GM12878 (cell line): ENCODE results near the gene IQGAP1. TPM values are rescaled to one million over a fixed set of nuclear protein-coding genes. Genes with fewer than 3 reads are reported as not detected.

ENCODE experiments used
- ATAC-seq: fragments of 200-7000 bp; cut with Tn5 transposase; 3 replicates; pipeline ENCODE4 v1.9.1; 2020; ENCODE audit warnings: mild to moderate bottlenecking, moderate library complexity
- BruUV-seq: library from RNA; stranded (reverse); fragments of 400-500 nt; replicated peaks from 2 replicates; lab custom pipeline; 2021; lab: Mats Ljungman, UMichigan
- CTCF ChIA-PET: fragments of 300-600 bp; sonication (Branson Sonifier 250); formaldehyde crosslinking; extraction: SDS; loops from one replicate; lab custom pipeline; 2021; ENCODE audit warnings: inconsistent platforms; lab: Yijun Ruan, JAX
- POLR2A ChIA-PET: fragments of 350-600 bp; formaldehyde crosslinking; extraction: SDS; loops from one replicate; lab custom pipeline; 2021; ENCODE audit warnings: inconsistent platforms; lab: Charles Lee
- RAD21 ChIA-PET: fragments of 300-600 bp; sonication (Branson Sonifier 250); formaldehyde crosslinking; loops from one replicate; lab custom pipeline; 2023; ENCODE audit warnings: antibody characterized with exemption; ENCODE audit not compliant: unreplicated experiment; lab: Charles Lee
- SMC1A ChIA-PET: fragments of 300-600 bp; sonication (Branson Sonifier 250); formaldehyde crosslinking; loops from one replicate; lab custom pipeline; 2023; ENCODE audit not compliant: unreplicated experiment, uncharacterized antibody; lab: Charles Lee
- DNase-seq: peaks from one replicate; pipeline ENCODE4 v3.0.0-alpha.2; 2011; ENCODE audit warnings: low read depth, low spot score
- FAIRE-seq: peaks from 3 replicates; lab custom pipeline; 2011; peaks lifted over from hg19 to GRCh38; lab: Jason Lieb, UNC
- H2AFZ ChIP-seq: 2 replicates; pipeline ENCODE4 v1.6.0; 2011; ENCODE audit warnings: low read depth, low read length, control low read depth; ENCODE audit not compliant: control insufficient read depth
- H3K27ac ChIP-seq: 2 replicates; pipeline ENCODE4 v1.5.1; 2011; ENCODE audit warnings: control low read depth; ENCODE audit not compliant: control insufficient read depth, insufficient read depth
- H3K27me3 ChIP-seq, 2 experiments: replicated peaks in 1 of 2; 2 replicates each; pipeline versions ENCODE4 v1.6.0 to v1.6.1; 2011; ENCODE audit warnings: low read length in 1 of 2; ENCODE audit not compliant: control insufficient read depth in 2 of 2, insufficient read depth in 2 of 2
- H3K36me3 ChIP-seq, 2 experiments: 2 replicates each; pipeline ENCODE4 v1.5.1; 2011; ENCODE audit warnings: low read length in 1 of 2; ENCODE audit not compliant: control insufficient read depth in 2 of 2, insufficient read depth in 2 of 2
- H3K4me1 ChIP-seq: 2 replicates; pipeline ENCODE4 v1.6.1; 2011; ENCODE audit warnings: mild to moderate bottlenecking, low read length, moderate library complexity, mixed read lengths; ENCODE audit not compliant: control insufficient read depth, insufficient read depth
- H3K4me2 ChIP-seq: 2 replicates; pipeline ENCODE4 v1.6.0; 2011; ENCODE audit warnings: control low read depth; ENCODE audit not compliant: control insufficient read depth, insufficient read depth
- H3K4me3 ChIP-seq: fragments of 200-600 bp; sonication (generic); 2 replicates; pipeline ENCODE4 v1.5.1; 2016
- H3K79me2 ChIP-seq: 2 replicates; pipeline ENCODE4 v1.6.0; 2011; ENCODE audit warnings: low read length; ENCODE audit not compliant: control insufficient read depth, insufficient read depth
- H3K9ac ChIP-seq: 2 replicates; pipeline ENCODE4 v1.8.0; 2011; ENCODE audit warnings: low read length, control low read depth, mixed read lengths; ENCODE audit not compliant: control insufficient read depth, insufficient read depth
- H3K9me3 ChIP-seq: replicated peaks from 3 replicates; pipeline ENCODE4 v1.5.1; 2011; ENCODE audit warnings: mild to moderate bottlenecking, low read length; ENCODE audit not compliant: control insufficient read depth, insufficient read depth
- H4K20me1 ChIP-seq: 2 replicates; pipeline ENCODE4 v1.6.0; 2011; ENCODE audit not compliant: control insufficient read depth, insufficient read depth
- RAD21 ChIP-seq: IDR thresholded peaks from 2 replicates; pipeline ENCODE4 v1.6.1; 2011; ENCODE audit warnings: mild to moderate bottlenecking, low read depth, low read length, moderate library complexity; ENCODE audit not compliant: insufficient read depth
- SMARCA5 ChIP-seq: fragments of 450-650 bp; IDR thresholded peaks from 2 replicates; pipeline ENCODE4 v1.6.1; 2017; ENCODE audit warnings: mild to moderate bottlenecking
- WGBS: methylation state at CpG from one replicate; pipeline ENCODE4 v1.1.6; 2016; ENCODE audit warnings: low lambda C conversion rate; ENCODE audit not compliant: insufficient replicate concordance, insufficient coverage; ENCODE audit errors: missing lambda C conversion rate; 5-methylcytosine and 5-hydroxymethylcytosine counted together
- in situ Hi-C: fragments of 300-500 bp; cut with MboI; formaldehyde crosslinking; loops from 9 replicates; pipeline ENCODE4 v1.14.3; 2018; ENCODE audit warnings: mixed read lengths
- intact Hi-C: fragments of 100-400 bp; cut with micrococcal nuclease; formaldehyde crosslinking; loops from one replicate; pipeline ENCODE4 v1.14.2; 2022; ENCODE audit not compliant: unreplicated experiment
- polyA plus RNA-seq, 11 experiments: library from polyadenylated mRNA; depleted of rRNA in 4 of 11; unstranded in 6 of 11; stranded (reverse) in 5 of 11; fragments of >200 nt; fragmentation: Nextera tagmentation in 4 of 11; fragmentation: Illumina TruSeq in 1 of 11; extraction: Ambion mirVana in 4 of 11; extraction: Trizol in 1 of 11; gene quantifications; 1 replicate in 1 of 11; 2 replicates in 10 of 11; pipeline versions ENCODE4 v1.2.1 to v1.2.3, GENCODE V29; 2011 to 2016; ENCODE audit warnings: inconsistent platforms in 2 of 11, missing spikeins in 2 of 11, low read depth in 1 of 11
- total RNA-seq, 4 experiments: library from RNA; depleted of rRNA in 3 of 4; stranded (reverse); fragments of >200 nt in 3 of 4; fragmentation: Illumina TruSeq in 1 of 4; extraction: Trizol in 1 of 4; gene quantifications; 2 replicates each; pipeline versions ENCODE4 v1.2.1 to v1.2.3, GENCODE V29; 2013 to 2021
- TF ChIP-seq, protein P1 (sequence below): fragments of 450-650 bp; IDR thresholded peaks from 2 replicates; pipeline ENCODE4 v1.6.1; 2014; ENCODE audit warnings: mild to moderate bottlenecking
- TF ChIP-seq, protein P2 (sequence below): fragments of 450-650 bp; formaldehyde crosslinking; IDR thresholded peaks from 2 replicates; pipeline ENCODE4 v1.5.0; 2022; ENCODE audit warnings: mild to moderate bottlenecking, missing genetic modification characterization
- TF ChIP-seq, protein P3 (sequence below): fragments of 450-650 bp; formaldehyde crosslinking; IDR thresholded peaks from 2 replicates; pipeline ENCODE4 v1.4.0; 2020; ENCODE audit warnings: mild to moderate bottlenecking, moderate library complexity

IQGAP1 gene
- total and polyA plus RNA-seq, 10 of the 15 experiments (the other 5 are each of a cell fraction or from before 2014, with no cell fraction given) = 65.2 to 250 (median 112) TPM

DNA sequence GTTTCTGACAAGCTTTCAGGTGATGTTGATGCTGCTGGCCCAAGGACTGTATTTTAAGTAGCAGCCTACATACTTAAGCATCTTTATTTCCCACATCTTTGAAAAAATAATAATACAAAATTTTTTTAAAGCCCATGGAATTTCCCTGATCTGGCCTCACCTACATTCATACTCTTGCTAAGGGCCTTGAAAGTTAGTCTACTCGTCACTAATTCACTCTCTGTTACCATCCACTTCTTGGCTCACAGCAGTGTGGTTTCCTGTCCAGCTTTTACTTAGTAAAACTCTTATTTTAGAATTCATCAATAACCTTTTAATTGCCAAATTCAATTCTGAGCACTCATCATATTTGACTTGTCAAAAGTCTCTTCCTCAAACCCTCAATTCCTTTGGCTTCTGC lies 82.4 kb downstream of the IQGAP1 start:
- DNase-seq = no peak
- Histone ChIP-seq H3K36me3 (peaks cover 25 to 32% of the 10 kb centered on the region in 2 experiments), H3K4me3 (no peak overlapping the region), H3K27ac (no peak overlapping the region), H4K20me1 (no peaks in the 10 kb centered on the region), H3K9ac (no peak overlapping the region), H3K9me3 (no peaks in the 10 kb centered on the region), H3K79me2 (no peaks in the 10 kb centered on the region), H3K27me3 (no peaks in the 10 kb centered on the region), H3K4me1 (no peaks in the 10 kb centered on the region), H2AFZ (no peak overlapping the region), H3K4me2 (no peak overlapping the region)
- no peak for ATAC-seq
- in situ Hi-C loops = no loop called here
- intact Hi-C loops = no loop called here
- WGBS = 3% methylated on average over 1 of the region's 1 CpG
- RAD21 ChIA-PET = interaction anchor here (1.2 to 1.6 kb wide), 3 partner anchors 12 to 151 kb away, joined by 3 to 4 read pairs (median 3); no protein-coding TSS in a partner anchor
- BruUV-seq = no TSS peak
- TF ChIP-seq, protein P1, sequence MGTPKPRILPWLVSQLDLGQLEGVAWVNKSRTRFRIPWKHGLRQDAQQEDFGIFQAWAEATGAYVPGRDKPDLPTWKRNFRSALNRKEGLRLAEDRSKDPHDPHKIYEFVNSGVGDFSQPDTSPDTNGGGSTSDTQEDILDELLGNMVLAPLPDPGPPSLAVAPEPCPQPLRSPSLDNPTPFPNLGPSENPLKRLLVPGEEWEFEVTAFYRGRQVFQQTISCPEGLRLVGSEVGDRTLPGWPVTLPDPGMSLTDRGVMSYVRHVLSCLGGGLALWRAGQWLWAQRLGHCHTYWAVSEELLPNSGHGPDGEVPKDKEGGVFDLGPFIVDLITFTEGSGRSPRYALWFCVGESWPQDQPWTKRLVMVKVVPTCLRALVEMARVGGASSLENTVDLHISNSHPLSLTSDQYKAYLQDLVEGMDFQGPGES = no peak
- TF ChIP-seq, protein P2, sequence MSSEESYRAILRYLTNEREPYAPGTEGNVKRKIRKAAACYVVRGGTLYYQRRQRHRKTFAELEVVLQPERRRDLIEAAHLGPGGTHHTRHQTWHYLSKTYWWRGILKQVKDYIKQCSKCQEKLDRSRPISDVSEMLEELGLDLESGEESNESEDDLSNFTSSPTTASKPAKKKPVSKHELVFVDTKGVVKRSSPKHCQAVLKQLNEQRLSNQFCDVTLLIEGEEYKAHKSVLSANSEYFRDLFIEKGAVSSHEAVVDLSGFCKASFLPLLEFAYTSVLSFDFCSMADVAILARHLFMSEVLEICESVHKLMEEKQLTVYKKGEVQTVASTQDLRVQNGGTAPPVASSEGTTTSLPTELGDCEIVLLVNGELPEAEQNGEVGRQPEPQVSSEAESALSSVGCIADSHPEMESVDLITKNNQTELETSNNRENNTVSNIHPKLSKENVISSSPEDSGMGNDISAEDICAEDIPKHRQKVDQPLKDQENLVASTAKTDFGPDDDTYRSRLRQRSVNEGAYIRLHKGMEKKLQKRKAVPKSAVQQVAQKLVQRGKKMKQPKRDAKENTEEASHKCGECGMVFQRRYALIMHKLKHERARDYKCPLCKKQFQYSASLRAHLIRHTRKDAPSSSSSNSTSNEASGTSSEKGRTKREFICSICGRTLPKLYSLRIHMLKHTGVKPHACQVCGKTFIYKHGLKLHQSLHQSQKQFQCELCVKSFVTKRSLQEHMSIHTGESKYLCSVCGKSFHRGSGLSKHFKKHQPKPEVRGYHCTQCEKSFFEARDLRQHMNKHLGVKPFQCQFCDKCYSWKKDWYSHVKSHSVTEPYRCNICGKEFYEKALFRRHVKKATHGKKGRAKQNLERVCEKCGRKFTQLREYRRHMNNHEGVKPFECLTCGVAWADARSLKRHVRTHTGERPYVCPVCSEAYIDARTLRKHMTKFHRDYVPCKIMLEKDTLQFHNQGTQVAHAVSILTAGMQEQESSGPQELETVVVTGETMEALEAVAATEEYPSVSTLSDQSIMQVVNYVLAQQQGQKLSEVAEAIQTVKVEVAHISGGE (CRISPR knock-in tag) = no peak
- no peak for TF ChIP-seq RAD21
- TF ChIP-seq, protein P3, sequence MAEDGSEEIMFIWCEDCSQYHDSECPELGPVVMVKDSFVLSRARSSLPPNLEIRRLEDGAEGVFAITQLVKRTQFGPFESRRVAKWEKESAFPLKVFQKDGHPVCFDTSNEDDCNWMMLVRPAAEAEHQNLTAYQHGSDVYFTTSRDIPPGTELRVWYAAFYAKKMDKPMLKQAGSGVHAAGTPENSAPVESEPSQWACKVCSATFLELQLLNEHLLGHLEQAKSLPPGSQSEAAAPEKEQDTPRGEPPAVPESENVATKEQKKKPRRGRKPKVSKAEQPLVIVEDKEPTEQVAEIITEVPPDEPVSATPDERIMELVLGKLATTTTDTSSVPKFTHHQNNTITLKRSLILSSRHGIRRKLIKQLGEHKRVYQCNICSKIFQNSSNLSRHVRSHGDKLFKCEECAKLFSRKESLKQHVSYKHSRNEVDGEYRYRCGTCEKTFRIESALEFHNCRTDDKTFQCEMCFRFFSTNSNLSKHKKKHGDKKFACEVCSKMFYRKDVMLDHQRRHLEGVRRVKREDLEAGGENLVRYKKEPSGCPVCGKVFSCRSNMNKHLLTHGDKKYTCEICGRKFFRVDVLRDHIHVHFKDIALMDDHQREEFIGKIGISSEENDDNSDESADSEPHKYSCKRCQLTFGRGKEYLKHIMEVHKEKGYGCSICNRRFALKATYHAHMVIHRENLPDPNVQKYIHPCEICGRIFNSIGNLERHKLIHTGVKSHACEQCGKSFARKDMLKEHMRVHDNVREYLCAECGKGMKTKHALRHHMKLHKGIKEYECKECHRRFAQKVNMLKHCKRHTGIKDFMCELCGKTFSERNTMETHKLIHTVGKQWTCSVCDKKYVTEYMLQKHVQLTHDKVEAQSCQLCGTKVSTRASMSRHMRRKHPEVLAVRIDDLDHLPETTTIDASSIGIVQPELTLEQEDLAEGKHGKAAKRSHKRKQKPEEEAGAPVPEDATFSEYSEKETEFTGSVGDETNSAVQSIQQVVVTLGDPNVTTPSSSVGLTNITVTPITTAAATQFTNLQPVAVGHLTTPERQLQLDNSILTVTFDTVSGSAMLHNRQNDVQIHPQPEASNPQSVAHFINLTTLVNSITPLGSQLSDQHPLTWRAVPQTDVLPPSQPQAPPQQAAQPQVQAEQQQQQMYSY = no peak
- TF ChIP-seq SMARCA5 = no peak
- SMC1A ChIA-PET = interaction anchor here (0.6 to 5.0 kb wide), 5 partner anchors 11 to 265 kb away, joined by 3 to 23 read pairs (median 3); no protein-coding TSS in a partner anchor
- FAIRE-seq = no peak
- POLR2A ChIA-PET = interaction anchor here (0.5 kb wide), 1 partner anchor 458 kb away, joined by 3 read pairs; no protein-coding TSS in a partner anchor
- CTCF ChIA-PET = interaction anchor here (1.9 to 3.6 kb wide), 2 partner anchors 11 to 151 kb away, joined by 8 to 13 read pairs; no protein-coding TSS in a partner anchor
